NOMO-1 treated with dmso at 0.1 percent for 144 hours (cell line): ENCODE results near the gene ASB13.
"Not testable (repeated sequence)": the region's sequence is repeated elsewhere in the genome, so short reads cannot be mapped to it uniquely, and the experiment has no call there.

Experiments
- DNase-seq: peaks from one replicate; lab custom pipeline; 2025; ENCODE audit not compliant: unreplicated experiment; lab: John Stamatoyannopoulos, UW

ASB13 gene

GRCh38 chr10:5608608-5609220 is 57.7 kb downstream of the ASB13 start:
- DNase-seq = no peak

GRCh38 chr10:5607594-5607993 is 58.8 kb downstream of the ASB13 start:
- no peak for DNase-seq

- DNase-seq = no peak
Observed at GRCh38 chr10:5606864-5607263, 59.5 kb downstream of the ASB13 start.

- DNase-seq = no peak
Observed at GRCh38 chr10:5606321-5606720, 60.1 kb downstream of the ASB13 start.

GRCh38 chr10:5604961-5605360 is 61.4 kb downstream of the ASB13 start:
- DNase-seq = no peak

- no peak for DNase-seq
Observed at GRCh38 chr10:5604236-5604925, 62.0 kb downstream of the ASB13 start.

GRCh38 chr10:5603848-5604170 is 62.6 kb downstream of the ASB13 start:
- DNase-seq = no peak

GRCh38 chr10:5603091-5603847 is 63.1 kb downstream of the ASB13 start:
- no peak for DNase-seq

- DNase-seq = no peak
Observed at GRCh38 chr10:5601826-5602495, 64.4 kb downstream of the ASB13 start.

GRCh38 chr10:5600908-5601307 is 65.5 kb downstream of the ASB13 start:
- DNase-seq = no peak

GRCh38 chr10:5599613-5600520 is 66.5 kb downstream of the ASB13 start:
- DNase-seq = no peak

- DNase-seq = no peak
Observed at GRCh38 chr10:5598085-5598690, 68.2 kb downstream of the ASB13 start.

- no peak for DNase-seq
Observed at GRCh38 chr10:5596611-5597341, 69.6 kb downstream of the ASB13 start.

- DNase-seq = no peak
Observed at GRCh38 chr10:5595994-5596471, 70.4 kb downstream of the ASB13 start.

GRCh38 chr10:5595591-5595990 is 70.8 kb downstream of the ASB13 start:
- no peak for DNase-seq

- no peak for DNase-seq
Observed at GRCh38 chr10:5595095-5595494, 71.3 kb downstream of the ASB13 start.

GRCh38 chr10:5594271-5595049 is 71.9 kb downstream of the ASB13 start:
- no peak for DNase-seq

GRCh38 chr10:5593347-5593746 is 73.0 kb downstream of the ASB13 start:
- DNase-seq = not testable (repeated sequence)

GRCh38 chr10:5592070-5592469 is 74.3 kb downstream of the ASB13 start:
- DNase-seq = no peak
